NCI-H446 (cell line): ENCODE measurements around the gene CCDC85C.

Experiments used
- DNase-seq, 2 experiments: peaks; one replicate each; lab custom pipeline; 2025; lab: John Stamatoyannopoulos, UW

CCDC85C gene

GRCh38 chr14:99630202-99630601 lies 26.2 kb upstream of the CCDC85C start:
- no peak for DNase-seq

DNA sequence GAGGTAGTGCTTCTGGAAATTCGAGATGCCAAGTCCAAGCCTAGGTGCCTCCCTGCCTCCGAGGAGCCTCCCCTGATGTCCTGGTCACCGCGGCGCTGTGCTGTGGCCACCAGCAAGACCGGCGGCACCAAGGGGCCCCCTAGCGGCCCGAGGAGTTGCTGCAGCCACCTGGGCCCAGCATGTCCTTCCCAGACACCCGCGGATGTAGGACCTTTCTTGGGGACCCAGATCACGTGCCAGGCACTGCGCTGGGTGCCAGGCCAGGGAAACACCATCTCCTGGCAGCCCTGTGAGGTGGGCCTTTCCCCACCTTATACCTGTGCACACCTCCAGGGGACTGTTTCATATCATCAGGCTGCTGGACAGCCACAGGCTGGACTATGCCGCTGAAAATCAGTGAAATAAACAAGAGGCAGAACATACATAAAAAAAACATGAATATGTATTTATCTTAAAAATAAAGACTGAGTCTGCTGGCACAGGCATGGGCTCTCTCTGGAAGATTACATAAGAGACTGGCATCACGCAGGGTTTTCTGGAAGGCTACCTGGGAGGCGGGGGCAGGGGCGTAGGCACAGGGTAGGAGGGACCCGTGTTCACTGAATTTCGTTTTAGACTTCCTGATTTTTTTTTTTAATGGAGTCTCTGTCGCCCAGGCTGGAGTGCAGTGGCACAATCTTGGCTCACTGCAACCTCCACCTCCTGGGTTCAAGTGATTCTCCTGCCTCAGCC lies 25.0 kb upstream of the CCDC85C start:
- peak; percentile 7 to 78 for DNase-seq

DNA sequence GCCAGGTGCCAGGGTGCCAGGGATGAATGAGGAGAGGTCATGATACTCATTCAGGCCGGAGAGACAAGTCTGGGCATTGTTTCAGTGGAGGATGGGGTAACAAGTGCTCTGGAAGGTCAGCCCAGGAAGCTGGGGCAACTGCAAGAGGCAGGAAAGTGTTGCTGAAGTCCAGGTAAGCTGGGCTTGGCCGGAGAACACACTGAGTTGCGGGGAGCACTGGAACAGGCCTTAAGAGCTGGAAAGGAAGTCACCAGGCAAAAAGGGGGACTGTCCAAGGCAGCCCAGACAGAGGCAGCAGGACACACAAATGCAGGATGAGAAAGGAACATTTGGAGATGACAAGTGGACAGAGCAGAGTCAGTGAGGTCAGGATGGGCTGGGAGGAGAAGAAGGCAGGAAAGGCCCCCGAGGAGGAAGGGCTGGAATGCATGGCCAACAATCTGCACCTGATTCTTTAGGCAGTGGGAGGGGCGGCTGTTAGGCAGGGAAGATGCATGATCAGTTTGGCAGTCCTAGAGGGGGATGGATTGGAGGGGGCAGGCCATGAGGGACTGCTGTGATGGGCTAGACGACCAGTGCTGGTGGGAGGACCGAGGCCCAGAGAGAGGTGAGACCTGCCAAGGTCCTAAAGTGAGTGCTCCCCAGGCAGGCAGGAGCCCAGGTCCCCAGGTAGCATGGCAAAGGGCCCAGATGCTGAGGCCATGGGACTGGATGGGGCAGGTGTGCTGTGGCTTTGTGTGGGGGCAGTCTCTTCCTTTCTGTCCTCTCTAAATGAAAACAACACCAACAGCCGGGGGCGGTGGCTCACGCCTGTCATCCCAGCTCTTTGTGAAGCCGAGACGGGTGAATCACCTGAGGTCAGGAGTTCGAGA lies 23.7 kb upstream of the CCDC85C start:
- DNase-seq: no peak

DNA sequence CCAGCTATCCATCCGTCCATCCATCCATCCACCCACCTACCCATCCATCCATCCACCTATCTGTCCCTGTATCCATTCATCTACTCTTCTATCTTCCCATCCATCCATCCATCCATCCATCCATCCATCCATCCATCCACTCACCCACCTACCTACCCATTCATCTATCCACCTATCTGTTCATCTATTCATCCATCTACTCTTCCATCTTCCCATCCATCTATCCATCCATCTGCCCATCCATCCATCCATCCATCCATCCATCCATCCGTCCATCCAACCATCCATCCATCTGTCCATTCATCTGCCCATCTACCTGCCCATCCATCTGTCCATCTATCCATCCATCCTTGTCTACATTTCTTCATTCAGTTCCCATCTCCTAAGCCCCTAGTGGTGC lies 23.1 kb upstream of the CCDC85C start:
- no peak for DNase-seq

DNA sequence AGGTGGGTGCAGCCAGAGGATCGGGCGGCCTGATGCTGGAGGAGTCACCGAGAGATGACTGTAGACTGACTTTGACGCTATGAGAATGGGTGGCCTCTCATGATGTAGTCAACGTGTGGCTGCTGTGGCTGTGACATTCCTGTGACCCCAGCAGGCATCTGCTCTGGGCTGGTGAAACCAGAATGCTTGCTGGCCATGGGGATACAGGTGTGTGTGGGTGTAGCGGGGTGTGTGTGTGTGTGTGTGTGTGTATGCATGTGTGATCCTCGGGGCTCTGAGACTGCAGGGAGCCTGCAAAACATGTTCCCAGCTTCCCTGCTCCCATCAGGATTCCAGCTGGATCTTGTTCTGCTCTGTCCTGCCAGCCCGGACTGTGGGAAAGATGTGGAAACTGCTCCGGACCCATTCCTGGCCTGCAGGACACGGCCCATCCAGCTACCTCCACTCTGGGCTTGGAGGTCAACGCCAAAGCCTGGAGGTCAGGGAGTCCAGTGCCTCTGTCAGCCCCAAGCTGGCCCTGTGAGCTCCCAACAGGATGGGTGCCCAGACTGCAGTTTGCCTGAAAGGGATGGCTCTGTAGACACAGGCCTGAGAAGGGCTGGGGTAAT lies 22.1 kb upstream of the CCDC85C start:
- no peak for DNase-seq

GRCh38 chr14:99625476-99625875 lies 21.5 kb upstream of the CCDC85C start:
- DNase-seq: no peak

GRCh38 chr14:99624971-99625370 lies 21.0 kb upstream of the CCDC85C start:
- no peak for DNase-seq

DNA sequence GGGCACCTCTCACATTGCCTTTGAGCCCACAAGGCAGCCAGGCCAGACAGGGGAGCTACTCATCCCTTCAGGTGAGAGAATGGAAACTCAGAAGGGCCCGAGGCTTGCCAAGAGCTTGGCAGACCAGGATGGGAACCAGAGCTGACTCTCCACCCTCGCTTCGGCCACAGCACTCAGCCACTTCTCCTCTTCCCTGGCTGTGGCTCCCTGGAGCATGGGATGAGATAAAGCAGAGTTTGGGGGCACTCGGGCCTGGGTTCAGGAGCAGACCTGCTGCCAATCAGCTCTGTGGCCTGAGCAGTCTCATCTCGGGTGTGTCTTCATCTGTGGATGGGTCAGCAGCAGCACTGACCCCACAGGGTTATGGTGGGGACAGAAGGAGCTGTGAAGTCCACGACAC lies 20.0 kb upstream of the CCDC85C start:
- DNase-seq: no peak

GRCh38 chr14:99621948-99622347 lies 17.9 kb upstream of the CCDC85C start:
- no peak for DNase-seq

DNA sequence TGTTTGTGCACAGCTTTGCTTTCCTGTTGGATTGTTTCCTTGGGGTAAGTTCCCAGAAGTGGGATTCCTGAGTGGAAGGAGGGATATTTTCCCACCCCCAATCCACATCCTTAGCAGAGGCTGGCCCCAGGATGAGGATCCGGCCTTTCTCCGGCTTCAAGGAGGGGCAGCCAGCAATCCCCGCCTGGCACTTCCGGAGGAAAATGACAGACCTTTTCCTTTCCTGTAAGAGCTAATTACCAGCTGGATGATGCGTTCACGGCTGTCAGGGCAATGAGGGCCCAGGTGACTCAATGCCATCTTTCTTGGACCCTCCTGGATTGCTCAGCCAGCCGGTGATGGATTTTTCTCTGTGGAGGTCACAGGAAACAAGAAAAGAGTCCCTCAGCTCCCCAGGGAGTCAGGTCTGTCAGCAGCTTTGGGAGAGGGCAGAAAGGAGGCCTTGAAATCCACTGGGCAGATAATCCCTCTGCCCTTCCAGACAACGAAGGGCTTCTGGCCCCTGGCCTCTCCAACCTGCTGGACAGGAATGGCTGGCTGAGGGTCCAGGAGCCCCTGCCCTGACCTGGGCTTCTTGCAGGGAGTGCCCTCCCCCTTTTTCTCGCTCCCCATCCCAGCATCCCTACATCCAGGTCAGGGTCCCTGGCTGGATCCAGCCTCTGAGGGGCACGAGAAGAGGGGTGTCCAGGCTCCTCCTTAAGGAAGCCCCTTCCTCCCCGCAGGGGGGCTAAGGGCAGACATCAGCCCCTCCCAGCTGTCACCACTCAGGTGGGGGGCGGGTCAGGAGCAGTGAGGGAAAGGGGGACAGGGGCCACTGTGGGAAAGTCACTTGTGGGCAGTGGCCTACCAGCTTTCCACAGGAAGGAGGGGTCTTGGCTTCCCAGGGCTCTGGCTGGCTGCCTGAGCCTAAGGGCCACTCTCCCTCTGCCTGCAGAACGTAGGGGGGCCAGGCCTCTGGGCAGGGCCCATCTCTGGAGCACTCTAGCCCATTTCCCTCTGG lies 16.1 kb upstream of the CCDC85C start:
- no peak for DNase-seq

DNA sequence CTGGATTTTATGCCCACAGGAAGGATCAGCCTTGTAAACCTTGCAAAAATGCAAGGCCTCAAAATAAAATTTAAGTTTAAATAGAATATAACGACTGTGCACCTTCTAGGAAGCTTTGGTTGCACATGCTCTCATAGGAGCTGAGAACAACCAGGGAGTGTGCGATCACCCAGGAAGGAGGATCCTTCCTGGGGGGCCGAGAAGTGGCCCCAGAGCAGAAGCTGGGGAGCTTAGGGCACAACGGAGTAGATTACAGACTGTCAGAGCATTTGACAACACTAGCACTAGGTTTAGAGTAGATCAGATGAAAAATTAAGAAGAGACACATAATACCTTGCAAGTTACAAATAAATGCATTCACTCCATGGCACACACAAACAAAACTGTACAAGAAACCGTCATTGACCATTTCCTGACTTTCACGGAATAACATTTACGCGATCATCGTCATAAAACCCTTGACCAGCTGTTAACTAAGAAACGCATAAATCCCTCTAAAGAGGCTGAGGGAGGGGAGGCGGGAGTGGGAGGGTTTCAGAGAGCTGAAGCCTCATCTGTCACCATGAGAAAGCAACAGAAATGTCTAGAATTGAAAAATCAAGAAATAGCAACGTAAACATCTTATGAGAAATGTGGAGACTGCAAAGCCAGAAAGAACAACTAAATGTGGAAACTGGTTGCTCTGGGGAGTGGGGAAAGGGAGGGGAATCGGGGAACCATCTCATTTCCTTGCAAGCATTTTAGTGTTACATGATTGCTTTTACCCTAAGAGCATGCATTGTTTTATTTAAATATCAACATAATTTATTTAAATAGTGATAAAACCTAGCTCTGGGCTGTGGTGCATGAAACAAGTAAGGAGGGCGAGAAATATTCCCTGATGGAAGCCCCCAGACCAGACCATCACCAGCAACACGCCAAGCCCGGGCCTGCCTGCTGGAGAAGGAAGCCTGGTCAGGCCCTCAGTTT lies 13.1 kb upstream of the CCDC85C start:
- no peak for DNase-seq

DNA sequence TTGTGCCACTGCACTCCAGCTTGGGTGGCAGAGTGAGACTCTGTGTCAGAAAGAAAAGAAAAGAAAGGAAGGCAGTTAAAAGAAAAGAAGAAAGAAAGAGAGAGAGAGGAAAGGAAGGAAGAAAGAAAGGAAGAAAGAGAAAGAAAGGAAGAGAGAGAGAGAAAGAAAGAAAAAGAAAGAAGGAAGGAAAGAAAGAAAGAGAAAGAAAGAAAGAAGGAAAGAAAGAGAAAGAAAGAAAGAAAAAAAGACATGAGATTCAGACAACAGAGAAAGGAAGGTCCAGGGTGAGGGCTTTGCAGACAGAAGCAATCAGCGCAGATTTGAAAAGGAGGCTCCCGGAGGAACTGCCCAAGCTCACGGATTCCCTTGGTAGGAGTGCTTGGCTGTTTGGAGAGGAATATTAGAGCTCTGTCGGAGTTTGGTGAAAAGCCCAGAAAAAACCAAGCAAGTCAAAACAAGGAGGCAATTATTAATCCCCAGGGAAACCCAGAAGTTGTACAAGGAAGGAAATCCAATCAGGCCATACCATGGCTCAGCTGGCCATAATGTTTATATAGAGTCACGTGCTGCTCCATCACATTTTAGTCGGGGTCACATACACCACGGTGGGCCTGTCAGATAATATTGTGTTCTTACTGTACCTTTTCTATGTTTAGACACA lies 11.6 kb upstream of the CCDC85C start:
- no peak for DNase-seq

GRCh38 chr14:99612738-99613330 lies 8.8 kb upstream of the CCDC85C start:
- DNase-seq: no peak

DNA sequence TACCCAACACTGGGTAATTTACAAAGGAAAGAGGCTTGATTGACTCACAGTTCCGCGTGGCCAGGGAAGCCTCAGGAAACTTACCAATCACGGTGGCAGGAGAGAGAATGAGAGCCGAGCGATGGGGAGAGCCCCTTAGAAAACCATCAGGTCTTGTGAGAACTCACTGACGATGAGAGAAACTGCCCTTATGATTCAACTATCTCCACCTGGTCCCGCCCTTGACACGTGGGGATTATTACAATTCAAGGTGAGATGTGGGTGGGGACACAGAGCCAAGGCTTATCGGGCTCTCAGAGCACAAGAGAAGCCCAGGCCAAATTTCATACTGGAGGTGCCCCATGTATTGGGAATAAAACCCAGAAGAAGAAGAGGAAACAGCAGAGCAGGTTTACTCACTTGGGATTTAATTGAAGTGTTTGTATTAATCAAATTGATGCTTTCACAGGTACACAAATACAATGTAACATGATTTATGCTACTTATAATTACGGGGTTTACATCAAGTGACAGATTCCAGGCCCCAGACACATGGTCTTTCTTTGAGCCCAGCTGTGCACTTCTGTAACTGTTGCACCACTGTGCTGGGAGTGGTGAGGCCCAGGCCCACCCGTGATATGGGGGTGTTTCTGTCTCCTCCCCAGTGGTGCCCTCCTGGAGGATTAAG lies 8.2 kb upstream of the CCDC85C start:
- no peak for DNase-seq

DNA sequence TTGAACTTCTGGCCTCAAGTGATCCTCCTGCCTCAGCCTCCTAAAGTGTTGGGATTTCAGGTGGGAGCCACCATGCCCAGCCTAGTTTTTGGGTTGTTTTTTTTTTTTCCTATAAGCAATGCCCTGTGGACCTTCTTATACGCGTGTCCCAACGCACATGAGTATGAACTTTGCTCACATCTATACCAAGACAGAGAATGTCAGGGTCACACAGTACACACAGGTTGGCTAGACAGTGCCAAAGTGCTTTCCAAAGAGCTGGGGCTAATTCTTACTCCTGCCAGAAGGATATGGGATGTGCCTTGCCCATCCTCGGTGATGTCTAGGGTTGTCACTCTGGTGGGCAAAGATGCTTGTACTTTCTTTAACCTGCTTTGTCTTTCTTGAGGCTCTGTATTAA lies 7.6 kb upstream of the CCDC85C start:
- DNase-seq: no peak

- DNase-seq: no peak
Measured at GRCh38 chr14:99609245-99610170, 5.5 kb upstream of the CCDC85C start.

DNA sequence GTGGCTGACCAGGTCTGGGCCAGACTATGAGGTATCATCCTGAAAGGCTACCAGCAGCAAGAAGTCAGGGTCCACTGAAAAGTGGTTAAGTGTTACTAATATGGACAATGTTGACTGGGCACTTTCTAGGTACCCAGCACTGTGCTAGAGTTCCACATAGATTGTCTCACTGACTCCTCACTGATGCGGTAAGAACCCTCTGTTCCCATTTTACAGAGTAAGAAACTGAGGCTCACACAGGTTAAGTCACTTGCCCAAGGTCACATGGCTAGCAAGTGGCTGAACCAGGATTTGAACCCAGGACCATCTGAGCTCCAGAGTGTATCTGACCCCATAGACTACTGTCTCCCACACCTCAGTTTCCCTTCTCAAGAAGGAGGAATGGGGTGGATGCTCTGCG lies 4.6 kb upstream of the CCDC85C start:
- no peak for DNase-seq

- no peak for DNase-seq
Measured at GRCh38 chr14:99606359-99606758, 2.4 kb upstream of the CCDC85C start.
